Measurements from ENCODE around the gene SLC38A10. TPM values are rescaled to one million over a fixed set of nuclear protein-coding genes. Genes with fewer than 3 reads are reported as not detected.

Gene SLC38A10
- polyA plus RNA-seq, 4 donors = 48.4 to 107 (median 79.2) TPM

GRCh38 chr17:81210868-81211267 lies 84.2 kb downstream of the SLC38A10 start:
- no peak for FAIRE-seq
- peaks cover 0 to 34% (median 0%) of the 10 kb centered on the region in 3 donors for H3K36me3 ChIP-seq (ENCODE audit: control insufficient read depth in 3 of 3, insufficient read depth in 2 of 3, low read depth in 1 of 3, low read length in 3 of 3)
- no peak overlapping the region for H3K27ac ChIP-seq (ENCODE audit: low read depth in 1 of 3, low read length in 2 of 3)
- H3K4me3 ChIP-seq (ENCODE audit: low read depth in 1 of 3, low read length in 3 of 3) = no peak overlapping the region
- H3K9me3 ChIP-seq (ENCODE audit: control insufficient read depth in 2 of 2, insufficient read depth in 1 of 2, low read depth in 1 of 2, low read length in 1 of 2) = no peaks in the 10 kb centered on the region
- no peak for DNase-seq
- WGBS, 3 donors = 70 to 81% (median 73%) methylated on average over 14 of the region's 14 CpGs
- H3K27me3 ChIP-seq (ENCODE audit: control insufficient read depth in 3 of 3, insufficient read depth in 3 of 3, low read length in 3 of 3) = no peaks in the 10 kb centered on the region
- no peaks in the 10 kb centered on the region for H3K4me1 ChIP-seq (ENCODE audit: control insufficient read depth in 3 of 3, insufficient read depth in 2 of 3, low read depth in 1 of 3, low read length in 2 of 3)

- Histone ChIP-seq H3K9me3 (ENCODE audit: control insufficient read depth in 2 of 2, insufficient read depth in 1 of 2, low read depth in 1 of 2, low read length in 1 of 2) (no peaks in the 10 kb centered on the region), H3K27ac (ENCODE audit: low read depth in 1 of 3, low read length in 2 of 3) (no peak overlapping the region), H3K27me3 (ENCODE audit: control insufficient read depth in 3 of 3, insufficient read depth in 3 of 3, low read length in 3 of 3) (no peaks in the 10 kb centered on the region), H3K36me3 (ENCODE audit: control insufficient read depth in 3 of 3, insufficient read depth in 2 of 3, low read depth in 1 of 3, low read length in 3 of 3) (peaks cover 0 to 37% (median 0%) of the 10 kb centered on the region in 3 donors), H3K4me1 (ENCODE audit: control insufficient read depth in 3 of 3, insufficient read depth in 2 of 3, low read depth in 1 of 3, low read length in 2 of 3) (no peaks in the 10 kb centered on the region), H3K4me3 (ENCODE audit: low read depth in 1 of 3, low read length in 3 of 3) (no peak overlapping the region)
- 76 to 88% (median 81%) methylated on average over 10 of the region's 10 CpGs for WGBS, 3 donors
- DNase-seq (no peak), FAIRE-seq (no peak)
These were observed 84.6 kb downstream of the SLC38A10 start for GRCh38 chr17:81210466-81210865.

GRCh38 chr17:81209141-81209540 lies 86.0 kb downstream of the SLC38A10 start:
- WGBS, 3 donors = 96 to 97% (median 96%) methylated on average over 13 to 16 of the region's 16 CpGs
- FAIRE-seq = no peak
- H3K36me3 ChIP-seq (ENCODE audit: control insufficient read depth in 3 of 3, insufficient read depth in 2 of 3, low read depth in 1 of 3, low read length in 3 of 3) = peaks cover 0 to 40% (median 0%) of the 10 kb centered on the region in 3 donors

GRCh38 chr17:81208651-81209050 lies 86.5 kb downstream of the SLC38A10 start:
- FAIRE-seq = no peak

More at GRCh38 chr17:81209141-81209540, 86.0 kb downstream of the SLC38A10 start:
- no peaks in the 10 kb centered on the region for H3K9me3 ChIP-seq (ENCODE audit: control insufficient read depth in 2 of 2, insufficient read depth in 1 of 2, low read depth in 1 of 2, low read length in 1 of 2)
- H3K27ac ChIP-seq (ENCODE audit: low read depth in 1 of 3, low read length in 2 of 3) = no peak overlapping the region
- no peaks in the 10 kb centered on the region for H3K4me1 ChIP-seq (ENCODE audit: control insufficient read depth in 3 of 3, insufficient read depth in 2 of 3, low read depth in 1 of 3, low read length in 2 of 3)
- no peak overlapping the region for H3K4me3 ChIP-seq (ENCODE audit: low read depth in 1 of 3, low read length in 3 of 3)
- no peak for DNase-seq
- H3K27me3 ChIP-seq (ENCODE audit: control insufficient read depth in 3 of 3, insufficient read depth in 3 of 3, low read length in 3 of 3) = no peaks in the 10 kb centered on the region

GRCh38 chr17:81207610-81208581 lies 87.2 kb downstream of the SLC38A10 start:
- H3K27me3 ChIP-seq (ENCODE audit: control insufficient read depth in 3 of 3, insufficient read depth in 3 of 3, low read length in 3 of 3) = no peaks in the 10 kb centered on the region
- H3K27ac ChIP-seq (ENCODE audit: low read depth in 1 of 3, low read length in 2 of 3) = no peak overlapping the region
- DNase-seq (no peak), FAIRE-seq (no peak)
- H3K9me3 ChIP-seq (ENCODE audit: control insufficient read depth in 2 of 2, insufficient read depth in 1 of 2, low read depth in 1 of 2, low read length in 1 of 2) = no peaks in the 10 kb centered on the region
- H3K4me3 ChIP-seq (ENCODE audit: low read depth in 1 of 3, low read length in 3 of 3) = no peak overlapping the region
- WGBS, 3 donors = 84 to 87% (median 84%) methylated on average over 20 to 21 of the region's 21 CpGs
- H3K4me1 ChIP-seq (ENCODE audit: control insufficient read depth in 3 of 3, insufficient read depth in 2 of 3, low read depth in 1 of 3, low read length in 2 of 3) = no peaks in the 10 kb centered on the region
- H3K36me3 ChIP-seq (ENCODE audit: control insufficient read depth in 3 of 3, insufficient read depth in 2 of 3, low read depth in 1 of 3, low read length in 3 of 3) = peaks cover 0 to 51% (median 0%) of the 10 kb centered on the region in 3 donors

More at GRCh38 chr17:81208651-81209050, 86.5 kb downstream of the SLC38A10 start:
- H3K4me1 ChIP-seq (ENCODE audit: control insufficient read depth in 3 of 3, insufficient read depth in 2 of 3, low read depth in 1 of 3, low read length in 2 of 3) = no peaks in the 10 kb centered on the region
- no peaks in the 10 kb centered on the region for H3K27me3 ChIP-seq (ENCODE audit: control insufficient read depth in 3 of 3, insufficient read depth in 3 of 3, low read length in 3 of 3)
- WGBS, 3 donors = 94 to 96% (median 95%) methylated on average over 9 to 10 of the region's 10 CpGs
- DNase-seq = no peak
- no peak overlapping the region for H3K27ac ChIP-seq (ENCODE audit: low read depth in 1 of 3, low read length in 2 of 3)
- no peak overlapping the region for H3K4me3 ChIP-seq (ENCODE audit: low read depth in 1 of 3, low read length in 3 of 3)
- peaks cover 0 to 43% (median 0%) of the 10 kb centered on the region in 3 donors for H3K36me3 ChIP-seq (ENCODE audit: control insufficient read depth in 3 of 3, insufficient read depth in 2 of 3, low read depth in 1 of 3, low read length in 3 of 3)
- H3K9me3 ChIP-seq (ENCODE audit: control insufficient read depth in 2 of 2, insufficient read depth in 1 of 2, low read depth in 1 of 2, low read length in 1 of 2) = no peaks in the 10 kb centered on the region

- Histone ChIP-seq H3K9me3 (ENCODE audit: control insufficient read depth in 2 of 2, insufficient read depth in 1 of 2, low read depth in 1 of 2, low read length in 1 of 2) (no peaks in the 10 kb centered on the region), H3K4me3 (ENCODE audit: low read depth in 1 of 3, low read length in 3 of 3) (no peak overlapping the region), H3K27ac (ENCODE audit: low read depth in 1 of 3, low read length in 2 of 3) (no peak overlapping the region), H3K36me3 (ENCODE audit: control insufficient read depth in 3 of 3, insufficient read depth in 2 of 3, low read depth in 1 of 3, low read length in 3 of 3) (peaks cover 0 to 54% (median 0%) of the 10 kb centered on the region in 3 donors), H3K4me1 (ENCODE audit: control insufficient read depth in 3 of 3, insufficient read depth in 2 of 3, low read depth in 1 of 3, low read length in 2 of 3) (no peaks in the 10 kb centered on the region), H3K27me3 (ENCODE audit: control insufficient read depth in 3 of 3, insufficient read depth in 3 of 3, low read length in 3 of 3) (no peaks in the 10 kb centered on the region)
- 94 to 96% (median 94%) methylated on average over 12 of the region's 12 CpGs for WGBS, 3 donors
- FAIRE-seq (no peak), DNase-seq (no peak)
These were observed 88.5 kb downstream of the SLC38A10 start for GRCh38 chr17:81206657-81207056.

- H3K27ac ChIP-seq (ENCODE audit: low read depth in 1 of 3, low read length in 2 of 3) = no peak overlapping the region
- no peak for FAIRE-seq
- H3K4me3 ChIP-seq (ENCODE audit: low read depth in 1 of 3, low read length in 3 of 3) = no peak overlapping the region
- no peaks in the 10 kb centered on the region for H3K4me1 ChIP-seq (ENCODE audit: control insufficient read depth in 3 of 3, insufficient read depth in 2 of 3, low read depth in 1 of 3, low read length in 2 of 3)
- no peaks in the 10 kb centered on the region for H3K27me3 ChIP-seq (ENCODE audit: control insufficient read depth in 3 of 3, insufficient read depth in 3 of 3, low read length in 3 of 3)
- WGBS, 3 donors = 86 to 90% (median 88%) methylated on average over 4 of the region's 4 CpGs
- DNase-seq = no peak
- peaks cover 0 to 58% (median 0%) of the 10 kb centered on the region in 3 donors for H3K36me3 ChIP-seq (ENCODE audit: control insufficient read depth in 3 of 3, insufficient read depth in 2 of 3, low read depth in 1 of 3, low read length in 3 of 3)
- no peaks in the 10 kb centered on the region for H3K9me3 ChIP-seq (ENCODE audit: control insufficient read depth in 2 of 2, insufficient read depth in 1 of 2, low read depth in 1 of 2, low read length in 1 of 2)
These were observed 88.9 kb downstream of the SLC38A10 start for GRCh38 chr17:81206166-81206565.

- H3K4me3 ChIP-seq (ENCODE audit: low read depth in 1 of 3, low read length in 3 of 3) = no peak overlapping the region
- H3K36me3 ChIP-seq (ENCODE audit: control insufficient read depth in 3 of 3, insufficient read depth in 2 of 3, low read depth in 1 of 3, low read length in 3 of 3) = peaks cover 0 to 68% (median 0%) of the 10 kb centered on the region in 3 donors
- DNase-seq = no peak
- FAIRE-seq = no peak
- no peak overlapping the region for H3K27ac ChIP-seq (ENCODE audit: low read depth in 1 of 3, low read length in 2 of 3)
- H3K27me3 ChIP-seq (ENCODE audit: control insufficient read depth in 3 of 3, insufficient read depth in 3 of 3, low read length in 3 of 3) = no peaks in the 10 kb centered on the region
- no peaks in the 10 kb centered on the region for H3K9me3 ChIP-seq (ENCODE audit: control insufficient read depth in 2 of 2, insufficient read depth in 1 of 2, low read depth in 1 of 2, low read length in 1 of 2)
- no peaks in the 10 kb centered on the region for H3K4me1 ChIP-seq (ENCODE audit: control insufficient read depth in 3 of 3, insufficient read depth in 2 of 3, low read depth in 1 of 3, low read length in 2 of 3)
- 28 to 74% (median 49%) methylated on average over 10 of the region's 10 CpGs for WGBS, 3 donors
These were observed 90.5 kb downstream of the SLC38A10 start for GRCh38 chr17:81204578-81204977.
